ENCODE measurements around the gene SMCO3. TPM values are rescaled to one million over a fixed set of nuclear protein-coding genes. Genes with fewer than 3 reads are reported as not detected.

SMCO3 gene
- total and polyA plus RNA-seq, 7 donors, result 0.04 to 0.05 TPM; not detected in 5

GRCh38 chr12:14802721-14803010, 11.3 kb downstream of the SMCO3 start:
- WGBS, 3 donors, result 0% methylated on average over 7 of the region's 7 CpGs
- Histone ChIP-seq H3K4me3 (peak overlapping the region; percentile 94), H3K27me3 (ENCODE audit: insufficient read depth in 3 of 3, low read length in 2 of 3) (no peaks in the 10 kb centered on the region), H3K4me1 (peaks cover 23% of the 10 kb centered on the region), H3K36me3 (ENCODE audit: insufficient read depth in 1 of 2, low read depth in 1 of 2) (peaks cover 3 to 39% of the 10 kb centered on the region in 2 donors), H3K27ac (peak overlapping the region; percentile 94), H3K9me3 (no peaks in the 10 kb centered on the region)
- ATAC-seq (no peak), DNase-seq (no peak)
- no peak for TF ChIP-seq CTCF (IDR thresholded peaks at IDR 0.05)
- intact Hi-C loops (cut with DNase I), result loop anchor here (2.0 to 10.0 kb wide), 2 partner anchors 28 to 1082 kb away; partner anchors contain the start of gene STRAP (in 1 of the 2)

- no peak for TF ChIP-seq CTCF (IDR thresholded peaks at IDR 0.05)
- WGBS, 3 donors, result 54 to 59% (median 56%) methylated on average over 4 of the region's 4 CpGs
- H3K9me3 ChIP-seq, result no peaks in the 10 kb centered on the region
- no peaks in the 10 kb centered on the region for H3K27me3 ChIP-seq (ENCODE audit: insufficient read depth in 3 of 3, low read length in 2 of 3)
- H3K4me1 ChIP-seq, result peaks cover 23% of the 10 kb centered on the region
- intact Hi-C loops (cut with DNase I), result loop anchor here (2.0 to 10.0 kb wide), 2 partner anchors 27 to 1083 kb away; partner anchors contain the start of gene STRAP (in 1 of the 2)
- peak overlapping the region; percentile 94 for H3K4me3 ChIP-seq
- H3K27ac ChIP-seq, result peak overlapping the region; percentile 94
- DNase-seq, result no peak
- ATAC-seq, result no peak
- H3K36me3 ChIP-seq (ENCODE audit: insufficient read depth in 1 of 2, low read depth in 1 of 2), result peaks cover 7 to 43% of the 10 kb centered on the region in 2 donors
These were observed 11.7 kb downstream of the SMCO3 start for GRCh38 chr12:14802247-14802646.

- no peak for TF ChIP-seq CTCF (IDR thresholded peaks at IDR 0.05)
- Histone ChIP-seq H3K27me3 (ENCODE audit: insufficient read depth in 3 of 3, low read length in 2 of 3) (no peaks in the 10 kb centered on the region), H3K27ac (no peak overlapping the region), H3K4me3 (no peak overlapping the region), H3K36me3 (ENCODE audit: insufficient read depth in 1 of 2, low read depth in 1 of 2) (peaks cover 11 to 100% of the 10 kb centered on the region in 2 donors), H3K4me1 (no peaks in the 10 kb centered on the region), H3K9me3 (no peaks in the 10 kb centered on the region)
- no peak for DNase-seq
- intact Hi-C loops (cut with DNase I), result no loop called here
- 71 to 74% (median 74%) methylated on average over 4 of the region's 4 CpGs for WGBS, 3 donors
- no peak for ATAC-seq
These were observed 18.9 kb downstream of the SMCO3 start for GRCh38 chr12:14795028-14795448.

GRCh38 chr12:14785568-14785967, 28.4 kb downstream of the SMCO3 start:
- Histone ChIP-seq H3K4me3 (no peak overlapping the region), H3K4me1 (no peaks in the 10 kb centered on the region), H3K36me3 (ENCODE audit: insufficient read depth in 1 of 2, low read depth in 1 of 2) (peaks cover 5 to 64% of the 10 kb centered on the region in 2 donors), H3K27ac (no peak overlapping the region), H3K9me3 (no peaks in the 10 kb centered on the region), H3K27me3 (ENCODE audit: insufficient read depth in 3 of 3, low read length in 2 of 3) (no peaks in the 10 kb centered on the region)
- no peak for ATAC-seq
- TF ChIP-seq CTCF (IDR thresholded peaks at IDR 0.05), result no peak
- WGBS, 3 donors, result 90 to 97% (median 91%) methylated on average over 3 of the region's 3 CpGs
- intact Hi-C loops (cut with DNase I), result no loop called here
- DNase-seq, result no peak

- WGBS, 3 donors, result 91 to 94% (median 93%) methylated on average over 2 of the region's 2 CpGs
- Histone ChIP-seq H3K27me3 (ENCODE audit: insufficient read depth in 3 of 3, low read length in 2 of 3) (no peaks in the 10 kb centered on the region), H3K4me1 (no peaks in the 10 kb centered on the region), H3K9me3 (no peaks in the 10 kb centered on the region), H3K4me3 (no peak overlapping the region), H3K36me3 (ENCODE audit: insufficient read depth in 1 of 2, low read depth in 1 of 2) (peaks cover 0 to 53% of the 10 kb centered on the region in 2 donors), H3K27ac (no peak overlapping the region)
- no peak for TF ChIP-seq CTCF (IDR thresholded peaks at IDR 0.05)
- intact Hi-C loops (cut with DNase I), result no loop called here
- no peak for ATAC-seq
- no peak for DNase-seq
These were observed 29.5 kb downstream of the SMCO3 start for GRCh38 chr12:14784471-14784870.

Measured in psoas muscle (tissue), 8 donors.